ENCODE data around the gene KIF26B. TPM values are rescaled to one million over a fixed set of nuclear protein-coding genes. Genes with fewer than 3 reads are reported as not detected.

The KIF26B gene
- total RNA-seq, 2 donors from 2014 or later: 0.83 to 1.3 TPM

- no peak overlapping the region for H3K4me3 ChIP-seq
- DNase-seq (ENCODE audit: low spot score): no peak
- no peaks in the 10 kb centered on the region for H3K27me3 ChIP-seq
- H3K9me3 ChIP-seq: no peaks in the 10 kb centered on the region
- H3K4me1 ChIP-seq: no peaks in the 10 kb centered on the region
- H3K27ac ChIP-seq: no peak overlapping the region
- TF ChIP-seq CTCF (IDR thresholded peaks at IDR 0.05): no peak
- no peaks in the 10 kb centered on the region for H3K36me3 ChIP-seq
Measured at GRCh38 chr1:245444945-245445344, 290.2 kb downstream of the KIF26B start.

GRCh38 chr1:245448531-245448930, 293.7 kb downstream of the KIF26B start:
- Histone ChIP-seq H3K36me3 (no peaks in the 10 kb centered on the region), H3K27me3 (no peaks in the 10 kb centered on the region), H3K27ac (no peak overlapping the region), H3K9me3 (peaks cover 0 to 9% of the 10 kb centered on the region in 2 donors), H3K4me1 (no peaks in the 10 kb centered on the region), H3K4me3 (no peak overlapping the region)
- DNase-seq (ENCODE audit: low spot score): no peak
- no peak for TF ChIP-seq CTCF (IDR thresholded peaks at IDR 0.05)

- Histone ChIP-seq H3K9me3 (peaks cover 0 to 9% of the 10 kb centered on the region in 2 donors), H3K4me3 (no peak overlapping the region), H3K4me1 (no peaks in the 10 kb centered on the region), H3K27ac (no peak overlapping the region), H3K36me3 (no peaks in the 10 kb centered on the region), H3K27me3 (no peaks in the 10 kb centered on the region)
- no peak for DNase-seq (ENCODE audit: low spot score)
- TF ChIP-seq CTCF (IDR thresholded peaks at IDR 0.05): no peak
Measured at GRCh38 chr1:245448975-245449431, 294.2 kb downstream of the KIF26B start.

- Histone ChIP-seq H3K27me3 (no peaks in the 10 kb centered on the region), H3K4me1 (no peaks in the 10 kb centered on the region), H3K27ac (no peak overlapping the region), H3K4me3 (no peak overlapping the region), H3K36me3 (no peaks in the 10 kb centered on the region), H3K9me3 (peaks cover 0 to 9% of the 10 kb centered on the region in 2 donors)
- no peak for TF ChIP-seq CTCF (IDR thresholded peaks at IDR 0.05)
- no peak for DNase-seq (ENCODE audit: low spot score)
Measured at GRCh38 chr1:245453541-245453940, 298.8 kb downstream of the KIF26B start.

- DNase-seq (ENCODE audit: low spot score): no peak
- peaks cover 0 to 9% of the 10 kb centered on the region in 2 donors for H3K9me3 ChIP-seq
- no peak overlapping the region for H3K27ac ChIP-seq
Measured at GRCh38 chr1:245454051-245454450, 299.3 kb downstream of the KIF26B start.

More at GRCh38 chr1:245454051-245454450, 299.3 kb downstream of the KIF26B start:
- Histone ChIP-seq H3K36me3 (no peaks in the 10 kb centered on the region), H3K4me1 (no peaks in the 10 kb centered on the region), H3K4me3 (no peak overlapping the region), H3K27me3 (no peaks in the 10 kb centered on the region)
- TF ChIP-seq CTCF (IDR thresholded peaks at IDR 0.05): no peak
